GM21723 (cell line): Measurements from ENCODE around the gene OR3A3.
"Not testable (repeated sequence)": the region's sequence is repeated elsewhere in the genome, so short reads cannot be mapped to it uniquely, and the experiment has no call there.

Source experiments
- ATAC-seq: cut with Tn5 transposase; IDR thresholded peaks from one replicate; pipeline ENCODE4 v1.9.1; 2021; ENCODE audit warnings: mild to moderate bottlenecking, moderate library complexity; ENCODE audit not compliant: unreplicated experiment

The OR3A3 gene

GRCh38 chr17:3411070-3411469 is at the start of gene OR3A3:
Gene OR3A3 (plus strand): TSS chr17:3411370.
- ATAC-seq = no peak

GRCh38 chr17:3371167-3371566 is 40.0 kb upstream of the OR3A3 start:
- ATAC-seq = not testable (repeated sequence)

- no peak for ATAC-seq
Measured at GRCh38 chr17:3378321-3378720, 32.8 kb upstream of the OR3A3 start.

GRCh38 chr17:3381957-3382356 is 29.2 kb upstream of the OR3A3 start:
- no peak for ATAC-seq

- no peak for ATAC-seq
Measured at GRCh38 chr17:3385869-3386816, 25.0 kb upstream of the OR3A3 start, which contains the start of gene OR3A2. Gene OR3A2 (minus strand): TSS chr17:3386308.

GRCh38 chr17:3389791-3390190 is 21.4 kb upstream of the OR3A3 start:
- no peak for ATAC-seq

GRCh38 chr17:3397801-3398200 is 13.4 kb upstream of the OR3A3 start:
- not testable (repeated sequence) for ATAC-seq

- ATAC-seq = no peak
Measured at GRCh38 chr17:3398310-3398709, 12.9 kb upstream of the OR3A3 start, which contains the start of gene OR1E1. Gene OR1E1 (minus strand): TSS chr17:3398410. CDS start chr17:3398410, 0 bp downstream.

- no peak for ATAC-seq
Measured at GRCh38 chr17:3400055-3400454, 11.1 kb upstream of the OR3A3 start.

GRCh38 chr17:3401786-3402185 is 9.4 kb upstream of the OR3A3 start:
- ATAC-seq = no peak

- ATAC-seq = not testable (repeated sequence)
Measured at GRCh38 chr17:3403856-3404255, 7.3 kb upstream of the OR3A3 start.

GRCh38 chr17:3412216-3412615 is 1.0 kb downstream of the OR3A3 start:
- not testable (repeated sequence) for ATAC-seq

- ATAC-seq = no peak
Measured at GRCh38 chr17:3415610-3416009, 4.4 kb downstream of the OR3A3 start.

GRCh38 chr17:3418222-3418621 is 7.1 kb downstream of the OR3A3 start:
- no peak for ATAC-seq

GRCh38 chr17:3433215-3433614 is 22.0 kb downstream of the OR3A3 start:
- ATAC-seq = not testable (repeated sequence)

- no peak for ATAC-seq
Measured at GRCh38 chr17:3433741-3434140, 22.6 kb downstream of the OR3A3 start, which contains the start of gene OR1E2. Gene OR1E2 (minus strand): TSS chr17:3433841. CDS start chr17:3433841, 0 bp downstream.

- no peak for ATAC-seq
Measured at GRCh38 chr17:3438368-3438767, 27.2 kb downstream of the OR3A3 start.

GRCh38 chr17:3440451-3440850 is 29.3 kb downstream of the OR3A3 start:
- no peak for ATAC-seq

GRCh38 chr17:3447625-3448024 is 36.5 kb downstream of the OR3A3 start:
- no peak for ATAC-seq

GRCh38 chr17:3448059-3448665 is 37.0 kb downstream of the OR3A3 start:
- no peak for ATAC-seq

- ATAC-seq = not testable (repeated sequence)
Measured at GRCh38 chr17:3466355-3466754, 55.2 kb downstream of the OR3A3 start.

GRCh38 chr17:3469529-3469928 is 58.4 kb downstream of the OR3A3 start:
- no peak for ATAC-seq
